ENCODE results near the gene NUP210. TPM values are rescaled to one million over a fixed set of nuclear protein-coding genes. Genes with fewer than 3 reads are reported as not detected.

Gene NUP210
- total RNA-seq, 1 donor, result 63.0 TPM

- no peaks in the 10 kb centered on the region for H3K27me3 ChIP-seq (ENCODE audit: insufficient read depth, low read length)
- no peaks in the 10 kb centered on the region for H3K9me3 ChIP-seq (ENCODE audit: low read depth, low read length)
- no peak overlapping the region for H3K4me3 ChIP-seq (ENCODE audit: low read length)
- H3K4me1 ChIP-seq (ENCODE audit: insufficient read depth, low read length), result no peaks in the 10 kb centered on the region
Observed at GRCh38 chr3:13275376-13276005, 144.6 kb downstream of the NUP210 start.

- Histone ChIP-seq H3K4me1 (ENCODE audit: insufficient read depth, low read length) (no peaks in the 10 kb centered on the region), H3K27me3 (ENCODE audit: insufficient read depth, low read length) (no peaks in the 10 kb centered on the region), H3K9me3 (ENCODE audit: low read depth, low read length) (no peaks in the 10 kb centered on the region), H3K4me3 (ENCODE audit: low read length) (no peak overlapping the region)
Observed at GRCh38 chr3:13274551-13275332, 145.4 kb downstream of the NUP210 start.

GRCh38 chr3:13274125-13274524, 146.0 kb downstream of the NUP210 start:
- no peaks in the 10 kb centered on the region for H3K27me3 ChIP-seq (ENCODE audit: insufficient read depth, low read length)
- H3K4me1 ChIP-seq (ENCODE audit: insufficient read depth, low read length), result no peaks in the 10 kb centered on the region
- H3K9me3 ChIP-seq (ENCODE audit: low read depth, low read length), result no peaks in the 10 kb centered on the region
- no peak overlapping the region for H3K4me3 ChIP-seq (ENCODE audit: low read length)

- no peaks in the 10 kb centered on the region for H3K9me3 ChIP-seq (ENCODE audit: low read depth, low read length)
- H3K4me1 ChIP-seq (ENCODE audit: insufficient read depth, low read length), result no peaks in the 10 kb centered on the region
- H3K4me3 ChIP-seq (ENCODE audit: low read length), result no peak overlapping the region
- H3K27me3 ChIP-seq (ENCODE audit: insufficient read depth, low read length), result no peaks in the 10 kb centered on the region
Observed at GRCh38 chr3:13273604-13274105, 146.5 kb downstream of the NUP210 start.

- H3K4me3 ChIP-seq (ENCODE audit: low read length), result no peak overlapping the region
- H3K4me1 ChIP-seq (ENCODE audit: insufficient read depth, low read length), result no peaks in the 10 kb centered on the region
- H3K27me3 ChIP-seq (ENCODE audit: insufficient read depth, low read length), result no peaks in the 10 kb centered on the region
- H3K9me3 ChIP-seq (ENCODE audit: low read depth, low read length), result no peaks in the 10 kb centered on the region
Observed at GRCh38 chr3:13272831-13273603, 147.1 kb downstream of the NUP210 start.

GRCh38 chr3:13269711-13270378, 150.3 kb downstream of the NUP210 start:
- no peaks in the 10 kb centered on the region for H3K27me3 ChIP-seq (ENCODE audit: insufficient read depth, low read length)
- no peaks in the 10 kb centered on the region for H3K4me1 ChIP-seq (ENCODE audit: insufficient read depth, low read length)
- no peaks in the 10 kb centered on the region for H3K9me3 ChIP-seq (ENCODE audit: low read depth, low read length)
- no peak overlapping the region for H3K4me3 ChIP-seq (ENCODE audit: low read length)

GRCh38 chr3:13268961-13269441, 151.1 kb downstream of the NUP210 start:
- Histone ChIP-seq H3K4me1 (ENCODE audit: insufficient read depth, low read length) (no peaks in the 10 kb centered on the region), H3K27me3 (ENCODE audit: insufficient read depth, low read length) (no peaks in the 10 kb centered on the region), H3K4me3 (ENCODE audit: low read length) (no peak overlapping the region), H3K9me3 (ENCODE audit: low read depth, low read length) (no peaks in the 10 kb centered on the region)

- no peaks in the 10 kb centered on the region for H3K4me1 ChIP-seq (ENCODE audit: insufficient read depth, low read length)
- no peak overlapping the region for H3K4me3 ChIP-seq (ENCODE audit: low read length)
- H3K9me3 ChIP-seq (ENCODE audit: low read depth, low read length), result no peaks in the 10 kb centered on the region
- no peaks in the 10 kb centered on the region for H3K27me3 ChIP-seq (ENCODE audit: insufficient read depth, low read length)
Observed at GRCh38 chr3:13268120-13268519, 152.0 kb downstream of the NUP210 start.

- Histone ChIP-seq H3K9me3 (ENCODE audit: low read depth, low read length) (no peaks in the 10 kb centered on the region), H3K4me1 (ENCODE audit: insufficient read depth, low read length) (peaks cover 7% of the 10 kb centered on the region), H3K27me3 (ENCODE audit: insufficient read depth, low read length) (no peaks in the 10 kb centered on the region), H3K4me3 (ENCODE audit: low read length) (no peak overlapping the region)
Observed at GRCh38 chr3:13266651-13267362, 153.3 kb downstream of the NUP210 start.

Other genes with a start within 250 kb of the NUP210 start
- gene HDAC11, start 60.0 kb upstream of the NUP210 start, total RNA-seq, result 2.3 TPM
- 0.73 TPM for gene FBLN2, start 128.8 kb upstream of the NUP210 start, total RNA-seq

All from mononuclear cell (primary cell).